Upper lobe of left lung (tissue), 4 donors: ENCODE data around the gene WDR70.

Source experiments
- EP300 ChIP-seq, 4 donors: sonication (generic); formaldehyde crosslinking; IDR thresholded peaks; one replicate each; pipeline ENCODE4 v1.5.1; 2017; ENCODE audit warnings: antibody characterized with exemption in 4 of 4, control low read depth in 2 of 4
- POLR2A ChIP-seq, 4 donors: fragments of 450-650 bp; IDR thresholded peaks; one replicate each; pipeline ENCODE4 v1.5.1; 2016 to 2017; ENCODE audit warnings: antibody characterized with exemption in 4 of 4, mild to moderate bottlenecking in 2 of 4
- POLR2AphosphoS5 ChIP-seq, 2 donors: sonication (generic); formaldehyde crosslinking; IDR thresholded peaks; one replicate each; pipeline ENCODE4 v1.5.1; 2017; ENCODE audit warnings: antibody characterized with exemption in 2 of 2
- TF ChIP-seq, protein P1 (sequence below), 6 experiments: fragments of 450-650 bp in 4 of 6; fragments of 200-600 bp in 2 of 6; sonication (generic) in 2 of 6; IDR thresholded peaks; one replicate each; pipeline ENCODE4 v1.5.1; 2016 to 2019; ENCODE audit warnings: antibody characterized with exemption in 6 of 6

DNA sequence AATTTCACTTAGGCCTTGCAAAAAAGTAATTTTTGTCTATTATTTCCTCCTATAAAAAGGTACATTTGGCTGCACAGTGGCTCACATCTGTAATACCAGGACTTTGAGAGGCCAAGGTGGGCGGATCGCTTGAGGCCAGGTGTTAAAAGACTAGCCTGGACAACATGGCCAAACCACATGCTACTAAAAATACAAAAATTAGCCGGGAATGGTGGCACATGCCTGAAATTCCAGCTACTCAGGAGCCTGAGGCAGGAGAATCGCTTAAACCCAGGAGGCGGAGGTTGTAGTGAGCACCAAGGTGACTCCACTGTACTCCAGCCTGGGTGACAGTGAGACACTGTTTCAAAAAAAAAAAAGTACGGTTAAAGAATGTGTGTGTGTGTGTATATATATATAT lies 24.0 kb upstream of the WDR70 start:
- TF ChIP-seq, protein P1, sequence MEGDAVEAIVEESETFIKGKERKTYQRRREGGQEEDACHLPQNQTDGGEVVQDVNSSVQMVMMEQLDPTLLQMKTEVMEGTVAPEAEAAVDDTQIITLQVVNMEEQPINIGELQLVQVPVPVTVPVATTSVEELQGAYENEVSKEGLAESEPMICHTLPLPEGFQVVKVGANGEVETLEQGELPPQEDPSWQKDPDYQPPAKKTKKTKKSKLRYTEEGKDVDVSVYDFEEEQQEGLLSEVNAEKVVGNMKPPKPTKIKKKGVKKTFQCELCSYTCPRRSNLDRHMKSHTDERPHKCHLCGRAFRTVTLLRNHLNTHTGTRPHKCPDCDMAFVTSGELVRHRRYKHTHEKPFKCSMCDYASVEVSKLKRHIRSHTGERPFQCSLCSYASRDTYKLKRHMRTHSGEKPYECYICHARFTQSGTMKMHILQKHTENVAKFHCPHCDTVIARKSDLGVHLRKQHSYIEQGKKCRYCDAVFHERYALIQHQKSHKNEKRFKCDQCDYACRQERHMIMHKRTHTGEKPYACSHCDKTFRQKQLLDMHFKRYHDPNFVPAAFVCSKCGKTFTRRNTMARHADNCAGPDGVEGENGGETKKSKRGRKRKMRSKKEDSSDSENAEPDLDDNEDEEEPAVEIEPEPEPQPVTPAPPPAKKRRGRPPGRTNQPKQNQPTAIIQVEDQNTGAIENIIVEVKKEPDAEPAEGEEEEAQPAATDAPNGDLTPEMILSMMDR (IDR thresholded peaks at IDR 0.05), result no peak
- TF ChIP-seq POLR2A (IDR thresholded peaks at IDR 0.05), result no peak
- TF ChIP-seq POLR2AphosphoS5 (IDR thresholded peaks at IDR 0.05), result no peak
- TF ChIP-seq EP300 (IDR thresholded peaks at IDR 0.05), result no peak
